ENCODE measurements around the gene CHD9NB.

CHD9NB gene

DNA sequence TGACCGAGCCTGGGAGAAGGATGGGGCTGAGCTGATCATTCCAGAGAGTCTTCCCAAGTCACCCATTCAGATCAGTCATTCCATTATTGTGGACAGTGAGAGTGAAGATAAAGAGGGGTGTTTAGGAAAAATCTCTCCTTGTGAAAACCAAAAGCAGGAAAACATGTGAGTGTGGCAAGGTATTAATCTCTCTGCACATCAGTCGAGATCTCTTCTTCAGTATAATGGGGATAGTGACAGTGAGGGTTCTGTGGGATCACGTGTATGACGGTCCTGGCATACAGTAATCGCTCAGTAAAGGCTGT is 37.5 kb upstream of the CHD9NB start:
- H3K4me3 ChIP-seq (ENCODE audit: low read depth, low read length) = no peak overlapping the region
- TF ChIP-seq ZNF785 (tag by site-specific recombination; IDR thresholded peaks at IDR 0.05) (no peak), ZNF544 (tag by site-specific recombination; IDR thresholded peaks at IDR 0.05) (no peak), PRDM1 (tag by site-specific recombination; IDR thresholded peaks at IDR 0.05) (peak; percentile 49)
- ChIA-PET CTCF (interaction anchor here (0.5 kb wide), 1 partner anchor 1958 kb away, joined by 3 read pairs; no protein-coding TSS in a partner anchor), POLR2A (no interaction called here)
- no peaks in the 10 kb centered on the region for H3K9me3 ChIP-seq (ENCODE audit: control insufficient read depth, insufficient read depth, low read depth, low read length)
- H3K27ac ChIP-seq (ENCODE audit: extremely low read depth, low read depth, low read length) = no peak overlapping the region
- peaks cover 20% of the 10 kb centered on the region for H3K4me1 ChIP-seq (ENCODE audit: control insufficient read depth, insufficient read depth, low read length)
- no peaks in the 10 kb centered on the region for H3K36me3 ChIP-seq (ENCODE audit: control insufficient read depth in 2 of 2, insufficient read depth in 1 of 2, low read length in 2 of 2)

DNA sequence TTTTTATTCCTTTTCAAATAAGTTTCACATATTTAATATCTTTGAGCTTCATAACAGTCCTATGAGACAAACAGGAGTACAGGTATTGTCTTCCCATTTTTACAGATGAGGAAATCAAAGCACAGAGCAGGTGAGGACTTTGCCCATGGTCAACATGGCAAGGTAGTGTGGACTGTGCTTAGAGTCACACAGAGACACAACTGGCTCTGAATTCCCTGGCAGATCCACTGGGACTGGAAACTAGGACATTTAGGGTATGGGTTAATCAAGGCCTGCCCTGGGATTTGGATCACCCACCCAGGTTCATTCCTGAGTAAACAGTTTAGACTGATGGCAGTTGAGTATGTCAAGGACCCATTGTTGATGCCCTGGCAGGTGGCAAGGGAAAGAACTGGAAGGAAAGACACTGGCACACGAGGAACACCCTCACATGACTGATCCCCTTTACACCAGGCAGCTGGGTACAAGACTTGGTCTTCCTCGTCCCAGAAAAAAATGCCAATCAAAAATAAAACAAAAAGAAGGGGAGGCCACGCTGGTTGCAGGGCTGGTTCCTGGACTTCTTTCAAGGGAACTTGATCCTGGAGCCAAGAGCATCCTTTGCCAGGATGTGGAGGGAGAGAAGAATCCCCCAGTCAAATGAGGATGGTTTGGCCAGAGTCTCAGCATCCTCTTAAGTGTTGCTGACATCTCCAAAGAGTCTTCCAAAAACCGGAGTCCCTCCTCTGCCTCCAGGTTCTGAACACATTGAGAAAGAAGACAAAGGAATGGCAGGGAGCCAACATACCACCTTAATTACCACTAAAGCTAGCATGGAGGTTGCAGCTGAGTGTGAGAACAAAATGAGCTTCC is 37.0 kb upstream of the CHD9NB start:
- Histone ChIP-seq H3K36me3 (ENCODE audit: control insufficient read depth in 2 of 2, insufficient read depth in 1 of 2, low read length in 2 of 2) (no peaks in the 10 kb centered on the region), H3K9me3 (ENCODE audit: control insufficient read depth, insufficient read depth, low read depth, low read length) (no peaks in the 10 kb centered on the region), H3K4me3 (ENCODE audit: low read depth, low read length) (no peak overlapping the region), H3K4me1 (ENCODE audit: control insufficient read depth, insufficient read depth, low read length) (peaks cover 20% of the 10 kb centered on the region), H3K27ac (ENCODE audit: extremely low read depth, low read depth, low read length) (no peak overlapping the region)
- POLR2A ChIA-PET = no interaction called here
- CTCF ChIA-PET = no interaction called here
- TF ChIP-seq, protein P1, sequence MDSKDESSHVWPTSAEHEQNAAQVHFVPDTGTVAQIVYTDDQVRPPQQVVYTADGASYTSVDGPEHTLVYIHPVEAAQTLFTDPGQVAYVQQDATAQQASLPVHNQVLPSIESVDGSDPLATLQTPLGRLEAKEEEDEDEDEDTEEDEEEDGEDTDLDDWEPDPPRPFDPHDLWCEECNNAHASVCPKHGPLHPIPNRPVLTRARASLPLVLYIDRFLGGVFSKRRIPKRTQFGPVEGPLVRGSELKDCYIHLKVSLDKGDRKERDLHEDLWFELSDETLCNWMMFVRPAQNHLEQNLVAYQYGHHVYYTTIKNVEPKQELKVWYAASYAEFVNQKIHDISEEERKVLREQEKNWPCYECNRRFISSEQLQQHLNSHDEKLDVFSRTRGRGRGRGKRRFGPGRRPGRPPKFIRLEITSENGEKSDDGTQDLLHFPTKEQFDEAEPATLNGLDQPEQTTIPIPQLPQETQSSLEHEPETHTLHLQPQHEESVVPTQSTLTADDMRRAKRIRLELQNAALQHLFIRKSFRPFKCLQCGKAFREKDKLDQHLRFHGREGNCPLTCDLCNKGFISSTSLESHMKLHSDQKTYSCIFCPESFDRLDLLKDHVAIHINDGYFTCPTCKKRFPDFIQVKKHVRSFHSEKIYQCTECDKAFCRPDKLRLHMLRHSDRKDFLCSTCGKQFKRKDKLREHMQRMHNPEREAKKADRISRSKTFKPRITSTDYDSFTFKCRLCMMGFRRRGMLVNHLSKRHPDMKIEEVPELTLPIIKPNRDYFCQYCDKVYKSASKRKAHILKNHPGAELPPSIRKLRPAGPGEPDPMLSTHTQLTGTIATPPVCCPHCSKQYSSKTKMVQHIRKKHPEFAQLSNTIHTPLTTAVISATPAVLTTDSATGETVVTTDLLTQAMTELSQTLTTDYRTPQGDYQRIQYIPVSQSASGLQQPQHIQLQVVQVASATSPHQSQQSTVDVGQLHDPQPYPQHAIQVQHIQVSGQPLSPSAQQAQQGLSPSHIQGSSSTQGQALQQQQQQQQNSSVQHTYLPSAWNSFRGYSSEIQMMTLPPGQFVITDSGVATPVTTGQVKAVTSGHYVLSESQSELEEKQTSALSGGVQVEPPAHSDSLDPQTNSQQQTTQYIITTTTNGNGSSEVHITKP (tag by site-specific recombination; IDR thresholded peaks at IDR 0.05) = 0 out of 2 replicates have a peak, but pooled peaks have one; percentile 22
- TF ChIP-seq ZNF707 (tag by site-specific recombination; IDR thresholded peaks at IDR 0.05) (no peak), ZBTB17 (tag by site-specific recombination; IDR thresholded peaks at IDR 0.05) (0 out of 2 replicates have a peak, but pooled peaks have one; percentile 20)

DNA sequence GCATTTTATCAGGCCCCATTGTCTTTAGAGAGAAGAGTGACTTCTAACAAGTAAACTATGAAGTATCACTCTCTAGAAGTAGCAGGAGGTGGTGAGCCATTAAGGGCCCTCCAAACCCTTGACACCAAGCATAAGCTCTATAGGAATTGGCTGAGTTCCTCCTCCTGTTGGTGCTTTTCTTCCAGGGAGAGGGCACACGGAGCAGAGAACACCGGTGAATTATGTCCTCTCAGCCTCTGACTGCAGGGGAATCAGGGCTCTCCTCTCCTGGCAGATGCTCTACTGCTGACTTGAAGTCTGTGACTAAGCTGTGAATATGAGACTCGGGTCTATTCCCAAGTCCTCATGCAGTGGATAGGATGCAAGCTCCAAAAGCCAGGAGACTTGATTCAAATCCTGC is 34.4 kb upstream of the CHD9NB start:
- TF ChIP-seq ZSCAN16 (tag by site-specific recombination; IDR thresholded peaks at IDR 0.05) (no peak), FEZF1 (tag by site-specific recombination; IDR thresholded peaks at IDR 0.05) (no peak), ZNF138 (tag by site-specific recombination; IDR thresholded peaks at IDR 0.05; ENCODE audit: borderline replicate concordance) (no peak), ZNF561 (tag by site-specific recombination; IDR thresholded peaks at IDR 0.05; ENCODE audit: borderline replicate concordance) (no peak)
- TF ChIP-seq, protein P2, sequence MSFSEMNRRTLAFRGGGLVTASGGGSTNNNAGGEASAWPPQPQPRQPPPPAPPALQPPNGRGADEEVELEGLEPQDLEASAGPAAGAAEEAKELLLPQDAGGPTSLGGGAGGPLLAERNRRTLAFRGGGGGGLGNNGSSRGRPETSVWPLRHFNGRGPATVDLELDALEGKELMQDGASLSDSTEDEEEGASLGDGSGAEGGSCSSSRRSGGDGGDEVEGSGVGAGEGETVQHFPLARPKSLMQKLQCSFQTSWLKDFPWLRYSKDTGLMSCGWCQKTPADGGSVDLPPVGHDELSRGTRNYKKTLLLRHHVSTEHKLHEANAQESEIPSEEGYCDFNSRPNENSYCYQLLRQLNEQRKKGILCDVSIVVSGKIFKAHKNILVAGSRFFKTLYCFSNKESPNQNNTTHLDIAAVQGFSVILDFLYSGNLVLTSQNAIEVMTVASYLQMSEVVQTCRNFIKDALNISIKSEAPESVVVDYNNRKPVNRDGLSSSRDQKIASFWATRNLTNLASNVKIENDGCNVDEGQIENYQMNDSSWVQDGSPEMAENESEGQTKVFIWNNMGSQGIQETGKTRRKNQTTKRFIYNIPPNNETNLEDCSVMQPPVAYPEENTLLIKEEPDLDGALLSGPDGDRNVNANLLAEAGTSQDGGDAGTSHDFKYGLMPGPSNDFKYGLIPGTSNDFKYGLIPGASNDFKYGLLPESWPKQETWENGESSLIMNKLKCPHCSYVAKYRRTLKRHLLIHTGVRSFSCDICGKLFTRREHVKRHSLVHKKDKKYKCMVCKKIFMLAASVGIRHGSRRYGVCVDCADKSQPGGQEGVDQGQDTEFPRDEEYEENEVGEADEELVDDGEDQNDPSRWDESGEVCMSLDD (tag by site-specific recombination; IDR thresholded peaks at IDR 0.05) = no peak
- TF ChIP-seq, protein P3, sequence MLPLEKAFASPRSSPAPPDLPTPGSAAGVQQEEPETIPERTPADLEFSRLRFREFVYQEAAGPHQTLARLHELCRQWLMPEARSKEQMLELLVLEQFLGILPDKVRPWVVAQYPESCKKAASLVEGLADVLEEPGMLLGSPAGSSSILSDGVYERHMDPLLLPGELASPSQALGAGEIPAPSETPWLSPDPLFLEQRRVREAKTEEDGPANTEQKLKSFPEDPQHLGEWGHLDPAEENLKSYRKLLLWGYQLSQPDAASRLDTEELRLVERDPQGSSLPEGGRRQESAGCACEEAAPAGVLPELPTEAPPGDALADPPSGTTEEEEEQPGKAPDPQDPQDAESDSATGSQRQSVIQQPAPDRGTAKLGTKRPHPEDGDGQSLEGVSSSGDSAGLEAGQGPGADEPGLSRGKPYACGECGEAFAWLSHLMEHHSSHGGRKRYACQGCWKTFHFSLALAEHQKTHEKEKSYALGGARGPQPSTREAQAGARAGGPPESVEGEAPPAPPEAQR (tag by site-specific recombination; IDR thresholded peaks at IDR 0.05) = no peak
- Histone ChIP-seq H3K4me3 (ENCODE audit: low read depth, low read length) (no peak overlapping the region), H3K27ac (ENCODE audit: extremely low read depth, low read depth, low read length) (no peak overlapping the region), H3K9me3 (ENCODE audit: control insufficient read depth, insufficient read depth, low read depth, low read length) (no peaks in the 10 kb centered on the region), H3K36me3 (ENCODE audit: control insufficient read depth in 2 of 2, insufficient read depth in 1 of 2, low read length in 2 of 2) (no peaks in the 10 kb centered on the region; a peak in 1 of 3 replicates), H3K4me1 (ENCODE audit: control insufficient read depth, insufficient read depth, low read length) (peaks cover 17% of the 10 kb centered on the region)
- ChIA-PET CTCF (no interaction called here), POLR2A (no interaction called here)

Data from HEK293 (cell line).